ENCODE data around the gene UBE2Q1.

Gene UBE2Q1

GRCh38 chr1:154557939-154558719 is at the start of gene UBE2Q1:
UBE2Q1 (minus strand) TSS chr1:154558662; CDS start chr1:154558553, 109 bp downstream.
- peak; percentile 46 for DNase-seq

GRCh38 chr1:154607609-154608396 is 49.3 kb upstream of the UBE2Q1 start, which contains the start of gene ADAR:
ADAR (minus strand) TSS chr1:154608186; CDS start chr1:154608006, 180 bp downstream.
- peak; percentile 85 for DNase-seq

- no peak for DNase-seq
Measured at GRCh38 chr1:154607106-154607608, 48.7 kb upstream of the UBE2Q1 start.

GRCh38 chr1:154605534-154605933 is 47.1 kb upstream of the UBE2Q1 start:
- no peak for DNase-seq

- DNase-seq: no peak
Measured at GRCh38 chr1:154603317-154603716, 44.9 kb upstream of the UBE2Q1 start.

GRCh38 chr1:154599658-154600057 is 41.2 kb upstream of the UBE2Q1 start:
- DNase-seq: no peak

GRCh38 chr1:154598871-154599635 is 40.6 kb upstream of the UBE2Q1 start:
- no peak for DNase-seq

- DNase-seq: no peak
Measured at GRCh38 chr1:154595621-154596020, 37.2 kb upstream of the UBE2Q1 start.

GRCh38 chr1:154594811-154595210 is 36.3 kb upstream of the UBE2Q1 start:
- DNase-seq: no peak

GRCh38 chr1:154593390-154593789 is 34.9 kb upstream of the UBE2Q1 start:
- no peak for DNase-seq

GRCh38 chr1:154591206-154591605 is 32.7 kb upstream of the UBE2Q1 start:
- no peak for DNase-seq

- no peak for DNase-seq
Measured at GRCh38 chr1:154590756-154591155, 32.3 kb upstream of the UBE2Q1 start.

- DNase-seq: no peak
Measured at GRCh38 chr1:154589780-154590179, 31.3 kb upstream of the UBE2Q1 start.

GRCh38 chr1:154586641-154587040 is 28.2 kb upstream of the UBE2Q1 start:
- no peak for DNase-seq

GRCh38 chr1:154586231-154586630 is 27.8 kb upstream of the UBE2Q1 start:
- DNase-seq: no peak

GRCh38 chr1:154584267-154584994 is 26.0 kb upstream of the UBE2Q1 start:
- no peak for DNase-seq

GRCh38 chr1:154583773-154584172 is 25.3 kb upstream of the UBE2Q1 start:
- no peak for DNase-seq

GRCh38 chr1:154582885-154583284 is 24.4 kb upstream of the UBE2Q1 start:
- DNase-seq: no peak

- DNase-seq: no peak
Measured at GRCh38 chr1:154581766-154582165, 23.3 kb upstream of the UBE2Q1 start.

- DNase-seq: no peak
Measured at GRCh38 chr1:154579374-154579773, 20.9 kb upstream of the UBE2Q1 start.

- DNase-seq: no peak
Measured at GRCh38 chr1:154578058-154578418, 19.6 kb upstream of the UBE2Q1 start.

GRCh38 chr1:154577346-154578057 is 19.0 kb upstream of the UBE2Q1 start:
- no peak for DNase-seq
